GM19467 (cell line): ENCODE results near the gene RGS10.
"Not testable (repeated sequence)": the region's sequence is repeated elsewhere in the genome, so short reads cannot be mapped to it uniquely, and the experiment has no call there.

ENCODE experiments used
- ATAC-seq: cut with Tn5 transposase; IDR thresholded peaks from one replicate; pipeline ENCODE4 v1.9.1; 2021; ENCODE audit warnings: mild to moderate bottlenecking, moderate library complexity; ENCODE audit not compliant: unreplicated experiment

RGS10 gene

DNA sequence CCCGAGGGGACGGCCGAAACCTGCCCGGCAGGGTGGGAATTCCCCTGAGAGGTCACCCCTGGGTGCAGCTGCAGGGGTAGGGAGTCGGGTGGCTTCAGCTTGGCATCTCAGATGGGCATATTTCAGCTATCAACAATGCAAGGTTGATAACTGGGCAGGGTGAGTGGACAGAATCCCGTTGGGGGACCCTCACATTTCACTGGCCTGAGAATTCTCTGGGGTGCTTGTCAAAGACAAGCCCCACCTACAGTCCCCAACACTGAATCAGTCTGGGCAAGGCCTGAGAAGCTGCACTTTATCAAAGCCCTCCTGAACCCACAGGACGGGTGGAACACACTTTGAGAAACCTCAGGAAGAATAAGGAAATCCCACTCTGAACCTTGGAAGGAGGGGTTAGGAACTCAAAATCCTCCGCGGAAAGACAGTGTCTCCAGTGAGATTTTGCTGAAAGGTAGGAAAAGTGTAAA is 3.1 kb downstream of the RGS10 start:
- no peak for ATAC-seq

- ATAC-seq: no peak
These were observed 3.7 kb downstream of the RGS10 start for GRCh38 chr10:119538632-119539358.

GRCh38 chr10:119537953-119538630 is 4.4 kb downstream of the RGS10 start:
- no peak for ATAC-seq

DNA sequence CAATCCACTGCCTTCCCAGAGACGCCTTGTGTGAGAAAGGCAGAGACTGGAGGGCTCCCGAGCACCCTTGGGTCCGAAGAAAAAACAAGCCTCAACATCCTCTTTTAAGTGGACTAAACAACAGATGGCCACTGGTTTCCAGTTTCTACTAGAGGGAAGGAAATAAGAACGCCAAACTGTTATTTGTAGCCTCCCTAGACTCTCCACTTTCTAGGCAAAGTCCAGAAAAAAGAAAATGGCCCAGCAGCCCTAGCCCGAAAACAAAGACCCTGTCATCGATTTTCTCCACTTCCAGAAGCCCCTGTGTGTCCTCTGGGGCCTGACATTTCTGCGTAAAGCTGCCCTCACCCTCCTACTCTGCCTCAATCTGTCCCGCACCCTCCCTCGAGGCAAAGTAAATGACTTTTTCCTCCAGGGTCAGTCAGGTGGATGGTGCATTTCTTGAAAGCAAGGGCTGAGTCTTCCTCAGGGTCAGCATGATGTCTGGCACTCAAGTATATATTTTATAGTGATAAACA is 6.0 kb downstream of the RGS10 start:
- ATAC-seq: no peak

DNA sequence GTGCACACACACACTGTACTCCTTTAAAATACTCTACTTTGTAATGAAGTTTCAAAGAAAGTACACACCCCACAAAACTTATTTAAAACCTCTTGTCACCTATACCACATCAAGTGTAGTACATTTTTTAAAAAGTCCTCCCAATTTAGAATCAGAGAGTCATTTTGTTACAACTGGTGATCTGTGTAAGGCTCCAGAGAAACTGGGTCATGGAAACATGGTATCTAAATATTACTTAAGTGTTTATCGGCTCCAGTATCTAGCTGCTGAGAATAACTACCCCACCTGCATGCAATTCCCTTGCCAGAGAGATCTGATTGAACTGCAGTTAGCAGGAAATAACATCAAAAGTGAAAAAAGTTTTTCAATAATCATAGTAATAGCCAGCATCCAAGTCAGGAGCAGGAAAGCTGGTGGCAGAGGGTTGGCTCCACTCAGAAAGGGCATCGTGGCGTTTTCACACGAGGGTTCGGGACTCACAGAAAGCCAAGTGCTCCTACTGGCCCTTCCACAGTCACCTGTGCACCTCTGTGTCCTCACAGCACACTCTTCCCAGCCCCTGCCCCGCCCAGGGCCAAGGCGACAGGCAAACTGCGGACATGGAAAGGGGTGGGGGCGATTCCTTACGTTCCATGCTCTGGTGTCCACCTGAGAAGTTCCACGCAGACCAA is 6.5 kb downstream of the RGS10 start:
- no peak for ATAC-seq

DNA sequence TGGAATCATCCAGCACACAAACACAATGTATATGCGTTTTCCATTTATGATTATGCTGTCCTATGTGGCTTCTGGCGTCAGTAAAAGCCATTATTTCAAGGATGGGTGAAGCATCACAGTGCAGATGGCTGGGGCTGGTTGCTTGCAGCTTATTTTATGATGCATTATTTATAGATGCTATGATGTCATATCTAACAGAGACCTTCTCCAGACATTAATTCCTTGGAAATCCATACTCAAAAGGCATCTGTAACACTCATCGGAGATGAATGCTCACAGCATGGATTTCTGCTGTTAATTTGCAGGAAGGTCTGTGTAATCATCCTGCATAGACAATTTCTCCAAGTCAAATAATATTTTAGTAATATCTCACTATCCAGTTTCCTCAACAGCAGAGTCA is 7.2 kb downstream of the RGS10 start:
- ATAC-seq: no peak

GRCh38 chr10:119533473-119533872 is 9.0 kb downstream of the RGS10 start:
- no peak for ATAC-seq

DNA sequence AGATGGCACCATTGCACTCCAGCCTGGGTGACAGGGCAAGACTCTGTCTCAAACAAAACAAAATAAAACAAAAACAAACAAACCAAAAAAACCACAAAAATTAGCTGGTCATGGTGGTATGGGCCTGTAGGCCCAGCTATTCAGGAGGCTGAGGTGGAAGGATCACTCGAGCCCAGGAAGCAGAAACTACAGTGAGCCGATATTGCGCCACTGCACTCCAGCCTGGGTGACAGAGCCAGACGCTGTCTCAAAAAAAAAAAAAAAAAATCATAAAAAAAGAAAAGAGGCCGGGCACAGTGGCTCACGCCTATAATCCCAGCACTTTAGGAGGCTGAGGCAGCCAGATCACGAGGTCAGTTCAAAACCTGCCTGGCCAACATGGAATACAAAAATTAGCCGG is 9.7 kb downstream of the RGS10 start:
- not testable (repeated sequence) for ATAC-seq

- not testable (repeated sequence) for ATAC-seq
These were observed 10.3 kb downstream of the RGS10 start for GRCh38 chr10:119532251-119532650.

- ATAC-seq: no peak
These were observed 11.5 kb downstream of the RGS10 start for GRCh38 chr10:119531067-119531466.

DNA sequence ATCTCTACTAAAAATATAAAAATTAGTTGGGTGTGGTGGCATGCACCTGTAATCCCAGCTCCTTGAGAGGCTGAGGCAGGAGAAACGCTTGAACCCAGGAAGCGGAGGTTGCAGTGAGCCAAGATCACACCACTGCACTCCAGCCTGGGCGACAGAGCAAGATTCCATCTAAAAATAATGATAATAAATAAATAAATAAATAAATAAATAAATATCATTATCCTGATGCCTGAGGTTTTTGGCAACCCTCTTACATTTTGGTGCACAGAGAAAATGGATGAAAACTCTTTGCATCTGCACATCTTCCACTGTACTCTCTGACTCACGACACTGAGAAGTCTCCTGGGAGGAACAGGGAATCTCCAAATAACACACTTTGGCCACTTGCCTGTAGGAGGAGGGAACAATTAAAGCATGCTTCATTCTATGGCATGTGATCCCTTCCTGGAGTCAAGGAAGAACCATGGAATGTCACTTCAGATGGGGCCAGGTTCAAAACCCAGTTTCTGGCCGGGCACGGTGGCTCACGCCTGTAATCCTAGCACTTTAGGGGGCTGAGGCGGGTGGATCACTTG is 13.8 kb downstream of the RGS10 start:
- not testable (repeated sequence) for ATAC-seq

DNA sequence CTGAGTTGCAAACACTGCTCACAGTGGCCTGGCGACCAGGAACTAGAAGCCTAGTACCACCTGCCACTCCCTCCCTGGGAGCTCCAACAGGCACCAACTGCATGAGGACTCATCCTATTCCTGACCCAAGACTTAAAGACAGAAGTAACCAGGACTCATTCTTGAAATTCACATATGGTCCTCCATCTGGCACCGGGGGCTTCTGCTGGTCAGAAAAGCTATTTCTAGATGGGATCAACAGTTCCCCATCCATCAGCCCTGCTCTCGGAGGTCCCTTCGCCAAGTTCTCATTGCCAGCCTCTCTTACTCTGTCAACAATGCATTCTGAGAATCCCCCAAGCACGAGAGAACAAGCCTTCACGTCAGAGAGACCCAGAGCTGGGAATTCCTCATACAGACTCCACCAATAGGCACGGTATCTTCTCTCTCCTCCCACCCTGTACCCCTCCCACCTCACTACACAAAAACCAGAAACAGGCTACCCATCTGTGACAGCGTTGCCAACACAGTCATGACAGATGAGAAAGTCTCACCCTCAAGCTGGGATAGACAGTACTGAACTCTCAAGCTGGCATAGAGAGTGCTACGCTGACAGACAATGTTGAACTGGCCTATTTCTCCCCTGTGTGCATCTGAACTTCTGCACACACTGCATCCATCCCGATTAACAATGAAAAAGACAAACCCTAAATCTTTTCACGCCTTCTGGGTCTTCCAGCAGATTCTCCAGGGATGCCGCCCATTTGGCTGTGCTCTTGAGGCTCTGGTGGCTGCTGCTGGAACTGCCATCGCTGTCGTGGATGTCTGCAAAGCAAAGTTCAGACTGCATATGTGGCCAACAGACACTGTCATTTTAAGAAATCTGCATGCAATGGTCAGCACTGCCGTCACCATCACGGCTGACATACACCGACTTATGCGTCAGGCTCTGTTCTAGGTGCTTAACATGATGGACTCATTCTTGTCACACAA is 15.6 kb downstream of the RGS10 start:
- ATAC-seq: no peak

DNA sequence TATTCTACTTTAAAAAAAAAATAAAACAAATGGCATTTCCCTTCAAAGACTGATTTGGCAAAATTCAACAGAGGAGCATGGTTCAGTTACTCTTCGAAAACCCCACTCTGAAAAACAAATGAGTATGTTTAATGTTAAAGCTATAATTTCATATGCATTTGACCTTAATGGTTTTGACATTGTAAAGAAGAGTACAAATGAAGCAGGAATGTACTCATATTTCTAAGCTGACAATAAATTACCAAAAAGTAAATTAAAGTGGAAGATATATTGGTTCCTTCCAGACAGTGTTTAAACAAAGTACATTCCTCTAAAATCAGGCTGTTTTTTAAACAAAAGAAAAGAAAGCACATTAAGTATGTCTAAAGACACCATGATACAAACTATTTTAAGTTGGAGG is 16.4 kb downstream of the RGS10 start:
- no peak for ATAC-seq

DNA sequence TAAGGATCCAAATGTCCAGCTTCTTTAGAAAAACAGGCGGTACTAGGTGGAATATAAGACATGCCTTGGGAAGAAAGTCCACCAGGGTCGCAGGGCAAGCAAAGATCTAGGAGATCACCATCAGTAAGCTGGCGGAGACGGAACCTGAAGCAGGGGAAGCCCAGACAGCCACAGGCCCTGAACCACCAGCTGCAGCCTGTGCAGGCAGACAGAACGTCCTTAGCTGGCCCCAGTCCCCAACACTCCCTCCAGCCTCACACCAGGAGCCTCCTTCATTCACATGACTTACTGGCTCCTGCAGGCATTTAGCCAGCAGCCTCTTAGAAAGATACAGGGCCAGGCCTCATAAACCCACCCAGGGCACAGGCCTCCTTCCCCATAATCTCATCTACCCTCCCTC is 17.4 kb downstream of the RGS10 start:
- ATAC-seq: no peak

- ATAC-seq: no peak
These were observed 17.8 kb downstream of the RGS10 start for GRCh38 chr10:119524720-119525070.

- ATAC-seq: no peak
These were observed 18.4 kb downstream of the RGS10 start for GRCh38 chr10:119523895-119524719.

GRCh38 chr10:119522747-119523426 is 19.6 kb downstream of the RGS10 start:
- no peak for ATAC-seq

DNA sequence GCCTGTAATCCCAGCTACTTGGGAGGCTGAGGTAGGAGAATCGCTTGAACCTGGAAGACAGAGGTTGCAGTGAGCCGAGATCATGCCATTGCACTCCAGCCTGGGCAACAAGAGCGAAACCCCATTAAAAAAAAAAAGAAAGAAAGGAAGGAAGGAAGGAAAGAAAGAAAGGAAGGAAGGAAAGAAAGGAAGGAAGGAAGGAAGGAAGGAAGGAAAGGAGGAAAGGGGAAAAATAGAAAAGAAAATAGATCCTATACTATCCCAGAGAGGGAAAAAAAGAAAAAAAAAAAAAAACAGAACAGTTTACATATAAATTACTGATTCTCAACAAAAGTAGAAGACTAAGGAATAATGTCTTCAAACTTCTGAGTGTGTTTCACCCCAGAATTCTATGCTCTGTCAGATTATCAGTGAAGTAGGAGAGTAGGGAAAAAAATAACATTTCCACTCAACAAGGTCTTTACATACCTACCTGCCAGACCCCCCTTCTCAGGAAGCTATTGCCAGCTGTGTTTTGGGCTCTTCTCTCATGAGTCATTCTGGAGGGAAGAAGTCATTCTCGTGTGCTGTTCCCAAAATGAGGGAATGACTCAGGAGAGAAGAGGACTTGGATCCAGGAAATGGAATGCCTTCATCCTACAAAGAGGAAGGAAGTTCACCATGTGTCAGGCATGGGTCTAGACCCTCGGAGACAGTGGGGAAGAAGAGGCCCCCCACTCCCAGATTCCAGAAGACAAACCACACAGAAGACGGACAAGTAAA is 20.9 kb downstream of the RGS10 start:
- no peak for ATAC-seq
